Hepatocyte (in vitro differentiated cells): ENCODE measurements around the gene SLC18A2. TPM values are rescaled to one million over a fixed set of nuclear protein-coding genes. Genes with fewer than 3 reads are reported as not detected.

ENCODE experiments used
- DNase-seq: peaks from one replicate; pipeline ENCODE4 v3.0.0-alpha.2; 2016; ENCODE audit warnings: low spot score
- H2AFZ ChIP-seq: fragments of 200-600 bp; sonication (generic); 2 replicates; pipeline ENCODE4 v1.6.0; 2016; ENCODE audit warnings: antibody characterized with exemption, mild to moderate bottlenecking
- H3K27ac ChIP-seq: fragments of 200-600 bp; sonication (generic); 2 replicates; pipeline ENCODE4 v1.5.1; 2016; ENCODE audit warnings: mild to moderate bottlenecking
- H3K27me3 ChIP-seq: fragments of 200-600 bp; sonication (generic); 2 replicates; pipeline ENCODE4 v1.6.1; 2016
- H3K36me3 ChIP-seq: fragments of 200-600 bp; sonication (generic); replicated peaks from 2 replicates; pipeline ENCODE4 v1.5.1; 2016; ENCODE audit warnings: low read depth; ENCODE audit not compliant: insufficient read depth
- H3K4me1 ChIP-seq: fragments of 200-600 bp; sonication (generic); 2 replicates; pipeline ENCODE4 v1.5.1; 2016; ENCODE audit warnings: mild to moderate bottlenecking, moderate library complexity; ENCODE audit not compliant: insufficient read depth
- H3K4me2 ChIP-seq: fragments of 200-600 bp; sonication (generic); 2 replicates; pipeline ENCODE4 v1.6.0; 2016
- H3K4me3 ChIP-seq: fragments of 200-600 bp; sonication (generic); 2 replicates; pipeline ENCODE4 v1.5.1; 2016; ENCODE audit warnings: mild to moderate bottlenecking
- H3K79me2 ChIP-seq: fragments of 200-600 bp; sonication (generic); 2 replicates; pipeline ENCODE4 v1.6.0; 2017; ENCODE audit warnings: mild to moderate bottlenecking
- H3K9me2 ChIP-seq: fragments of 200-600 bp; sonication (generic); replicated peaks from 2 replicates; pipeline ENCODE4 v1.6.0; 2017; ENCODE audit warnings: mild to moderate bottlenecking; ENCODE audit not compliant: insufficient read depth
- H3K9me3 ChIP-seq: fragments of 200-600 bp; sonication (generic); 2 replicates; pipeline ENCODE4 v1.5.1; 2016; ENCODE audit warnings: low read depth, mild to moderate bottlenecking
- H4K20me1 ChIP-seq: fragments of 200-600 bp; sonication (generic); 2 replicates; pipeline ENCODE4 v1.6.0; 2016; ENCODE audit warnings: mild to moderate bottlenecking; ENCODE audit not compliant: insufficient read depth, poor library complexity, severe bottlenecking
- CTCF ChIP-seq: fragments of 200-600 bp; sonication (generic); IDR thresholded peaks from 2 replicates; pipeline ENCODE4 v1.5.1; 2016; ENCODE audit warnings: antibody characterized with exemption, mild to moderate bottlenecking; ENCODE audit not compliant: poor library complexity
- EZH2 ChIP-seq: fragments of 200-600 bp; sonication (generic); IDR thresholded peaks from 2 replicates; pipeline ENCODE4 v1.6.1; 2016; ENCODE audit warnings: antibody characterized with exemption, mild to moderate bottlenecking, borderline replicate concordance
- EZH2phosphoT487 ChIP-seq: fragments of 200-600 bp; sonication (generic); IDR thresholded peaks from one replicate; pipeline ENCODE4 v1.6.1; 2018; ENCODE audit warnings: antibody characterized with exemption, mild to moderate bottlenecking, low read depth, moderate library complexity; ENCODE audit not compliant: unreplicated experiment, severe bottlenecking
- WGBS: methylation state at CpG from one replicate; pipeline ENCODE4 v1.1.6; 2016; ENCODE audit warnings: low lambda C conversion rate; ENCODE audit errors: missing lambda C conversion rate; 5-methylcytosine and 5-hydroxymethylcytosine counted together
- polyA plus RNA-seq: library from polyadenylated mRNA; unstranded; fragments of >200 nt; fragmentation: Nextera tagmentation; extraction: Ambion mirVana; gene quantifications from 2 replicates; pipeline ENCODE4 v1.2.1, GENCODE V29; 2016
- total RNA-seq: library from RNA; depleted of rRNA; stranded (reverse); fragments of >200 nt; gene quantifications from 2 replicates; pipeline ENCODE4 v1.2.3, GENCODE V29; 2014

Gene SLC18A2
- total and polyA plus RNA-seq, 2 experiments from 2014 or later = 1.3 to 1.6 TPM

DNA sequence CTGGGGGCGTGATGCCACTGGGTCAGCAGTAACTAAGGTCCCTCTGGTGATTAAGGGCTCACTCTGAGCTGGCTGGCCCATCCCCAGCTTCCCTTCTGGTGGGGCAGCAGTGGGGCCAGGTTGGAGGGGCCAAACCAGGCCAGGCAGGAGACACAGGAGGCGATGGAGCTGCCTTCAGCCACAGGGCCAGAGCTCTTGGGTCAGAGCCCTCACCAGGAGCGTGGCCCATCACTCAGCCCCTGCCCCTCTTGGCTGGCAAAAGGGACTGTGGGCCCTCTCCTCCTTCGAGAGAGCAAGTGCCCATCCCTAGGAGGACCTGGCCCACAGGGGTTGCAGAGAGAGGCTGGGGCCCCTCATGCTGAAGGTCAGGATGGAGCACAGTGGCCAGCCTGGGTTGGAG is 39.1 kb upstream of the SLC18A2 start:
- H3K4me3 ChIP-seq = no peak overlapping the region
- no peaks in the 10 kb centered on the region for H3K79me2 ChIP-seq
- no peak overlapping the region for H2AFZ ChIP-seq
- TF ChIP-seq EZH2 = no peak
- TF ChIP-seq EZH2phosphoT487 = no peak
- no peak for TF ChIP-seq CTCF
- no peaks in the 10 kb centered on the region for H3K9me3 ChIP-seq
- WGBS = 95% methylated on average over 4 of the region's 4 CpGs
- H3K9me2 ChIP-seq = no peaks in the 10 kb centered on the region
- DNase-seq = no peak
- H4K20me1 ChIP-seq = no peaks in the 10 kb centered on the region
- no peak overlapping the region for H3K27ac ChIP-seq
- no peaks in the 10 kb centered on the region for H3K4me1 ChIP-seq
- H3K4me2 ChIP-seq = no peak overlapping the region
- no peaks in the 10 kb centered on the region for H3K27me3 ChIP-seq
- no peaks in the 10 kb centered on the region for H3K36me3 ChIP-seq

DNA sequence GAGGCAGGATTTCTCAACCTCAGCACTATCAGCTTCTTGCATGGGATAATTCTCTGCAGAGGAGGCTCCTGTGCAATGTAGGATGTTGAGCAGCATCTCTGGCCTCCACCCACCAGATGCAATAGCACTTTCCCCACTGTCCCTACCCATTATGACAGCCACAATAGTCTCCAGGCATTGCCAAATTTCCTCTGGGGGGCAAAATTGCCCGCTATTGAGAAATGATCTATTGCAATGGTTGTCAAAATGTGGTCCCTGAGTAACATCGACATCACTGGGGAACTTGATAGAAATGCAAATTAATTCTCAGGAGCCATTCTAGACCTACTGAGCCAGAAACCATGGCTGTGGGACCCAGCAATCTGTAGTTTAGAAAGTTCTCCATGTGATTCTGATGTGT is 36.6 kb upstream of the SLC18A2 start:
- Histone ChIP-seq H4K20me1 (no peaks in the 10 kb centered on the region), H3K79me2 (no peaks in the 10 kb centered on the region), H3K4me2 (no peak overlapping the region), H3K36me3 (no peaks in the 10 kb centered on the region), H2AFZ (no peak overlapping the region), H3K27me3 (peaks cover 3% of the 10 kb centered on the region), H3K4me3 (no peak overlapping the region), H3K4me1 (no peaks in the 10 kb centered on the region), H3K27ac (no peak overlapping the region), H3K9me3 (no peaks in the 10 kb centered on the region), H3K9me2 (no peaks in the 10 kb centered on the region)
- WGBS = 70% methylated on average over 2 of the region's 2 CpGs
- DNase-seq = no peak
- TF ChIP-seq CTCF (no peak), EZH2phosphoT487 (no peak)

GRCh38 chr10:117212176-117212575 is 28.7 kb upstream of the SLC18A2 start:
- DNase-seq = no peak
- Histone ChIP-seq H3K27ac (no peak overlapping the region), H2AFZ (no peak overlapping the region), H4K20me1 (no peaks in the 10 kb centered on the region), H3K9me3 (no peaks in the 10 kb centered on the region), H3K27me3 (peaks cover 21% of the 10 kb centered on the region), H3K36me3 (no peaks in the 10 kb centered on the region), H3K4me1 (peaks cover 4% of the 10 kb centered on the region), H3K4me3 (no peak overlapping the region), H3K79me2 (no peaks in the 10 kb centered on the region), H3K9me2 (no peaks in the 10 kb centered on the region), H3K4me2 (no peak overlapping the region)
- WGBS = 73% methylated on average over 1 of the region's 1 CpG
- TF ChIP-seq EZH2 = no peak
- TF ChIP-seq CTCF = no peak
- no peak for TF ChIP-seq EZH2phosphoT487

DNA sequence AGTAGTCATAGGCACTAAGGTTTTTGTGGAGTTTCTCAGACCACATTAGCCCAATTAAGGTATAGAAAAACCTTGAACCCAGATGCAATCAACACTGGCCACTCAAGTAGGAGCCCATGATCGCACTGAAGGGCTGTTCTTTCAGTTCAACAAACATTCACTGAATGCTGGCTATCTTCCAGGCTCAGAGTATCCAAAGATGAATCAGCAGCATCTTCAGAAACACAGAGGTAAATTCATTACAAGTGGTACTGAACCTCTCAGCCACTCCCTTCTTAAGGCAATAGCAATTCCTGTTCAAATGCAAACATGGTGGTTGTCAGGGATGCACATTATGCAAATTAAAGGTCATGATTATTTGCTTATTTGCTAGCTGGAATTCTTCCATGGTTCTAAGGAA is 26.5 kb upstream of the SLC18A2 start:
- Histone ChIP-seq H3K9me3 (no peaks in the 10 kb centered on the region), H3K36me3 (no peaks in the 10 kb centered on the region), H3K27ac (no peak overlapping the region), H4K20me1 (no peaks in the 10 kb centered on the region), H3K9me2 (no peaks in the 10 kb centered on the region), H3K4me1 (peaks cover 4% of the 10 kb centered on the region), H2AFZ (no peak overlapping the region), H3K4me3 (no peak overlapping the region), H3K4me2 (no peak overlapping the region), H3K79me2 (no peaks in the 10 kb centered on the region), H3K27me3 (peaks cover 29% of the 10 kb centered on the region)
- DNase-seq = no peak
- WGBS = 86% methylated on average over 1 of the region's 1 CpG
- TF ChIP-seq EZH2phosphoT487 (no peak), CTCF (no peak), EZH2 (no peak)
